Glomerular visceral epithelial cell (primary cell): ENCODE measurements around the gene GSTA2.
"Not testable (repeated sequence)": the region's sequence is repeated elsewhere in the genome, so short reads cannot be mapped to it uniquely, and the experiment has no call there.

Experiments used
- DNase-seq: peaks from one replicate; pipeline ENCODE4 v3.0.0-alpha.2; 2016; ENCODE audit errors: extremely low spot score

Gene GSTA2

GRCh38 chr6:52763322-52763916 is at the start of gene GSTA2:
GSTA2 (minus strand) TSS chr6:52763475; CDS start chr6:52757947, 5,528 bp downstream.
- not testable (repeated sequence) for DNase-seq

- not testable (repeated sequence) for DNase-seq
These were observed 46.5 kb upstream of the GSTA2 start for GRCh38 chr6:52809777-52810176.

GRCh38 chr6:52808660-52809059 is 45.4 kb upstream of the GSTA2 start:
- no peak for DNase-seq

GRCh38 chr6:52803668-52804255 is 40.5 kb upstream of the GSTA2 start, which contains the start of gene GSTA1:
GSTA1 (minus strand) TSS chr6:52803816; CDS start chr6:52799267, 4,549 bp downstream.
- not testable (repeated sequence) for DNase-seq

- DNase-seq, result no peak
These were observed 39.5 kb upstream of the GSTA2 start for GRCh38 chr6:52802806-52803205.

- DNase-seq, result no peak
These were observed 38.0 kb upstream of the GSTA2 start for GRCh38 chr6:52801188-52801841.

- DNase-seq, result peak; percentile 11
These were observed 36.0 kb upstream of the GSTA2 start for GRCh38 chr6:52799272-52799671.

GRCh38 chr6:52794366-52794765 is 31.1 kb upstream of the GSTA2 start:
- not testable (repeated sequence) for DNase-seq

GRCh38 chr6:52790861-52791260 is 27.6 kb upstream of the GSTA2 start:
- DNase-seq, result no peak

- DNase-seq, result peak; percentile 12
These were observed 26.4 kb upstream of the GSTA2 start for GRCh38 chr6:52789658-52790057.

GRCh38 chr6:52788478-52788877 is 25.2 kb upstream of the GSTA2 start:
- no peak for DNase-seq

GRCh38 chr6:52787917-52788316 is 24.6 kb upstream of the GSTA2 start:
- no peak for DNase-seq

GRCh38 chr6:52786249-52786956 is 23.1 kb upstream of the GSTA2 start:
- DNase-seq, result no peak

GRCh38 chr6:52782696-52783274 is 19.5 kb upstream of the GSTA2 start:
- DNase-seq, result not testable (repeated sequence)

GRCh38 chr6:52782209-52782608 is 18.9 kb upstream of the GSTA2 start:
- not testable (repeated sequence) for DNase-seq

- DNase-seq, result no peak
These were observed 16.0 kb upstream of the GSTA2 start for GRCh38 chr6:52779237-52779636.

- not testable (repeated sequence) for DNase-seq
These were observed 13.6 kb upstream of the GSTA2 start for GRCh38 chr6:52776711-52777351.

GRCh38 chr6:52769399-52769798 is 6.1 kb upstream of the GSTA2 start:
- DNase-seq, result peak; percentile 47

GRCh38 chr6:52767658-52768057 is 4.4 kb upstream of the GSTA2 start:
- DNase-seq, result not testable (repeated sequence)

GRCh38 chr6:52761673-52762491 is 1.4 kb downstream of the GSTA2 start:
- DNase-seq, result not testable (repeated sequence)
